Body of pancreas (tissue), 4 donors: Measurements from ENCODE around the gene KIAA0319L.

Experiments
- CTCF ChIP-seq, 7 experiments: fragments of 450-650 bp in 4 of 7; fragments of 200-600 bp in 3 of 7; sonication (generic) in 3 of 7; IDR thresholded peaks; one replicate each; pipeline ENCODE4 v1.5.1; 2016 to 2019; ENCODE audit warnings: antibody characterized with exemption in 7 of 7
- POLR2A ChIP-seq, 3 donors: fragments of 450-650 bp; IDR thresholded peaks; one replicate each; pipeline ENCODE4 v1.6.1; 2016; ENCODE audit warnings: antibody characterized with exemption in 3 of 3, mild to moderate bottlenecking in 2 of 3

- TF ChIP-seq CTCF (IDR thresholded peaks at IDR 0.05) = peak; percentile 42 to 86 (median 86)
- TF ChIP-seq POLR2A (IDR thresholded peaks at IDR 0.05) = no peak
Measured at GRCh38 chr1:35451125-35451528, 106.1 kb downstream of the KIAA0319L start.
